H1 (cell line): ENCODE results near the gene RNF4. TPM values are rescaled to one million over a fixed set of nuclear protein-coding genes. Genes with fewer than 3 reads are reported as not detected.

Experiments used
- ATF2 ChIP-seq: IDR thresholded peaks from 2 replicates; pipeline ENCODE4 v1.6.1; 2012; ENCODE audit warnings: low read length, inconsistent platforms
- BCL11A ChIP-seq, 2 experiments: IDR thresholded peaks; one replicate each; pipeline ENCODE4 v1.6.1; 2011; ENCODE audit warnings: low read depth in 2 of 2, low read length in 2 of 2, mild to moderate bottlenecking in 2 of 2
- CHD7 ChIP-seq: fragments of 300-600 bp; sonication (generic); IDR thresholded peaks from 2 replicates; pipeline ENCODE4 v1.7.1; 2012; ENCODE audit warnings: low read length, moderate library complexity, mild to moderate bottlenecking, inconsistent platforms; ENCODE audit not compliant: insufficient replicate concordance
- KDM5A ChIP-seq: fragments of 200-600 bp; IDR thresholded peaks from 2 replicates; pipeline ENCODE4 v1.7.1; 2012; ENCODE audit warnings: mild to moderate bottlenecking, low read length, inconsistent platforms, mixed read lengths
- SIX5 ChIP-seq: IDR thresholded peaks from 2 replicates; pipeline ENCODE4 v1.6.1; 2011; ENCODE audit warnings: mild to moderate bottlenecking, low read depth, low read length
- SRF ChIP-seq: IDR thresholded peaks from 2 replicates; pipeline ENCODE4 v1.6.1; 2011; ENCODE audit warnings: mild to moderate bottlenecking, low read depth, low read length, moderate library complexity
- ZNF274 ChIP-seq: IDR thresholded peaks from 2 replicates; pipeline ENCODE4 v1.7.0; 2012; ENCODE audit warnings: low read length, borderline replicate concordance; ENCODE audit errors: extremely low read depth
- polyA plus RNA-seq, 7 experiments: library from polyadenylated mRNA; depleted of rRNA in 3 of 7; stranded (reverse) in 5 of 7; unstranded in 2 of 7; fragments of >200 nt in 5 of 7; fragments of 200-250 nt in 2 of 7; gene quantifications; 1 replicate in 5 of 7; 2 replicates in 1 of 7; 4 replicates in 1 of 7; pipeline versions ENCODE4 v1.2.1 to v1.2.3, GENCODE V29; 2011 to 2013; ENCODE audit warnings: missing spikeins in 2 of 7, mixed read lengths in 2 of 7
- total RNA-seq: library from RNA; stranded (reverse); fragmentation: NEBNext Ultra II Directional; extraction: Animal tissue kit (Norgen Biotek cat#: 25700); gene quantifications from 2 replicates; pipeline ENCODE4 v1.2.1, GENCODE V29; 2021

RNF4 gene
- total and polyA plus RNA-seq, 2 of the 8 experiments (the other 6 are each of a cell fraction or from before 2014, with no cell fraction given), result 68.2 to 78.9 TPM

GRCh38 chr4:2457481-2458295 is 11.2 kb upstream of the RNF4 start (continued):
- TF ChIP-seq CHD7, result no peak
- TF ChIP-seq SIX5, result no peak
- TF ChIP-seq BCL11A (IDR thresholded peaks at IDR 0.05; ENCODE audit: low read depth in 2 of 2, low read length in 2 of 2), result no peak
- no peak for TF ChIP-seq ATF2
- no peak for TF ChIP-seq SRF
- TF ChIP-seq KDM5A, result no peak
- TF ChIP-seq ZNF274, result no peak
